HG03342 (cell line): ENCODE results near the gene PLP2.
"Not testable (repeated sequence)": the region's sequence is repeated elsewhere in the genome, so short reads cannot be mapped to it uniquely, and the experiment has no call there.

Experiments
- ATAC-seq: cut with Tn5 transposase; IDR thresholded peaks from one replicate; pipeline ENCODE4 v1.9.1; 2021; ENCODE audit warnings: mild to moderate bottlenecking, moderate library complexity; ENCODE audit not compliant: unreplicated experiment

The PLP2 gene

GRCh38 chrX:49171752-49172279 is at the start of gene PLP2:
Gene PLP2, plus strand, starts transcription at chrX:49171898. Its CDS starts 103 bp downstream, at chrX:49172001.
- ATAC-seq = peak; percentile 33

- ATAC-seq = no peak
Measured at GRCh38 chrX:49122499-49122898, 49.2 kb upstream of the PLP2 start.

GRCh38 chrX:49127742-49128258 is 43.9 kb upstream of the PLP2 start:
- ATAC-seq = not testable (repeated sequence)

GRCh38 chrX:49129427-49129826 is 42.3 kb upstream of the PLP2 start:
- ATAC-seq = peak; percentile 52

GRCh38 chrX:49132275-49132674 is 39.4 kb upstream of the PLP2 start:
- ATAC-seq = not testable (repeated sequence)

- no peak for ATAC-seq
Measured at GRCh38 chrX:49133759-49134158, 37.9 kb upstream of the PLP2 start.

- no peak for ATAC-seq
Measured at GRCh38 chrX:49137492-49137891, 34.2 kb upstream of the PLP2 start.

- no peak for ATAC-seq
Measured at GRCh38 chrX:49139713-49140112, 32.0 kb upstream of the PLP2 start.

GRCh38 chrX:49142264-49142663 is 29.4 kb upstream of the PLP2 start:
- not testable (repeated sequence) for ATAC-seq

- not testable (repeated sequence) for ATAC-seq
Measured at GRCh38 chrX:49143154-49143553, 28.5 kb upstream of the PLP2 start.

- ATAC-seq = no peak
Measured at GRCh38 chrX:49147282-49147681, 24.4 kb upstream of the PLP2 start.

GRCh38 chrX:49147936-49148335 is 23.8 kb upstream of the PLP2 start:
- ATAC-seq = no peak

- not testable (repeated sequence) for ATAC-seq
Measured at GRCh38 chrX:49148390-49149100, 23.2 kb upstream of the PLP2 start.

GRCh38 chrX:49149291-49149690 is 22.4 kb upstream of the PLP2 start:
- ATAC-seq = not testable (repeated sequence)

GRCh38 chrX:49153467-49153866 is 18.2 kb upstream of the PLP2 start:
- no peak for ATAC-seq

GRCh38 chrX:49155243-49155899 is 16.3 kb upstream of the PLP2 start:
- no peak for ATAC-seq

- ATAC-seq = peak; percentile 81
Measured at GRCh38 chrX:49155900-49156837, 15.5 kb upstream of the PLP2 start.

GRCh38 chrX:49157194-49157593 is 14.5 kb upstream of the PLP2 start:
- no peak for ATAC-seq

- ATAC-seq = no peak
Measured at GRCh38 chrX:49160908-49161307, 10.8 kb upstream of the PLP2 start.

GRCh38 chrX:49161632-49162031 is 10.1 kb upstream of the PLP2 start:
- ATAC-seq = no peak

- ATAC-seq = no peak
Measured at GRCh38 chrX:49162620-49163019, 9.1 kb upstream of the PLP2 start, which contains the start of gene MAGIX. Gene MAGIX, plus strand, starts transcription at chrX:49162758. Its CDS starts 132 bp downstream, at chrX:49162890.
